Endothelial cell of umbilical vein (primary cell): ENCODE results near the gene HS3ST3B1. TPM values are rescaled to one million over a fixed set of nuclear protein-coding genes. Genes with fewer than 3 reads are reported as not detected.
A peak's percentile ranks its signal among the peaks of the same experiment; 100 is the strongest.

Source experiments
- BruUV-seq: library from RNA; stranded (reverse); fragments of 400-500 nt; replicated peaks from 2 replicates; lab custom pipeline; 2021; lab: Mats Ljungman, UMichigan
- CTCF ChIA-PET: fragments of 300-600, 350-600 bp; sonication (Branson Sonifier 250); formaldehyde crosslinking; loops from one replicate; lab custom pipeline; 2021; ENCODE audit warnings: antibody characterized with exemption, inconsistent platforms; lab: Charles Lee
- POLR2A ChIA-PET: fragments of 300-600, 350-600 bp; sonication (Branson Sonifier 250); formaldehyde crosslinking; loops from one replicate; lab custom pipeline; 2021; ENCODE audit warnings: antibody characterized with exemption, inconsistent platforms; lab: Charles Lee
- DNase-seq: peaks from one replicate; pipeline ENCODE4 v3.0.0-alpha.2; 2011; ENCODE audit warnings: low read depth, low spot score
- FAIRE-seq: peaks from 2 replicates; lab custom pipeline; 2011; peaks lifted over from hg19 to GRCh38; lab: Jason Lieb, UNC
- H2AFZ ChIP-seq: 2 replicates; pipeline ENCODE4 v1.6.0; 2012; ENCODE audit warnings: low read depth, low read length, control low read depth, inconsistent platforms
- H3K27ac ChIP-seq: 2 replicates; pipeline ENCODE4 v1.5.1; 2011; ENCODE audit warnings: low read depth, mild to moderate bottlenecking, control low read depth, low read length, moderate library complexity; ENCODE audit not compliant: insufficient read depth
- H3K27me3 ChIP-seq, 2 experiments: 2 replicates each; pipeline versions ENCODE4 v1.6.0 to v1.6.1; 2011; ENCODE audit warnings: low read length in 2 of 2, mixed read lengths in 1 of 2; ENCODE audit not compliant: control insufficient read depth in 2 of 2, insufficient read depth in 2 of 2
- H3K36me3 ChIP-seq, 2 experiments: 2 replicates in 1 of 2; 3 replicates in 1 of 2; pipeline ENCODE4 v1.5.1; 2011; ENCODE audit warnings: low read length in 2 of 2, mild to moderate bottlenecking in 1 of 2, moderate library complexity in 1 of 2; ENCODE audit not compliant: control insufficient read depth in 2 of 2, insufficient read depth in 2 of 2; ENCODE audit errors: extremely low read depth in 1 of 2
- H3K4me1 ChIP-seq: 3 replicates; pipeline ENCODE4 v1.5.1; 2011; ENCODE audit warnings: mild to moderate bottlenecking, low read length; ENCODE audit not compliant: control insufficient read depth, insufficient read depth; ENCODE audit errors: extremely low read depth
- H3K4me2 ChIP-seq: 2 replicates; pipeline ENCODE4 v1.6.1; 2011; ENCODE audit warnings: low read length, control low read depth, mixed read lengths; ENCODE audit not compliant: insufficient read depth
- H3K4me3 ChIP-seq, 3 experiments: fragments of 200-600 bp in 1 of 3; sonication (generic), shearing (Covaris generic) in 1 of 3; replicated peaks in 1 of 3; 2 replicates each; pipeline ENCODE4 v1.5.1; 2011 to 2016; ENCODE audit warnings: control low read depth in 3 of 3, low read length in 3 of 3, mild to moderate bottlenecking in 2 of 3, inconsistent platforms in 1 of 3, low read depth in 1 of 3, moderate library complexity in 1 of 3; ENCODE audit not compliant: insufficient read depth in 1 of 3
- H3K79me2 ChIP-seq: 2 replicates; pipeline ENCODE4 v1.6.0; 2012; ENCODE audit warnings: low read length, inconsistent platforms; ENCODE audit not compliant: control insufficient read depth, insufficient read depth
- H3K9ac ChIP-seq: replicated peaks from 2 replicates; pipeline ENCODE3; 2011; ENCODE audit warnings: low read length, control low read depth; ENCODE audit not compliant: insufficient read depth; ENCODE audit errors: extremely low read depth
- H3K9me1 ChIP-seq: replicated peaks from 3 replicates; pipeline ENCODE4 v1.6.0; 2011; ENCODE audit warnings: mild to moderate bottlenecking, low read length; ENCODE audit not compliant: control insufficient read depth, insufficient read depth; ENCODE audit errors: extremely low read depth
- H3K9me3 ChIP-seq: replicated peaks from 2 replicates; pipeline ENCODE4 v1.5.1; 2012; ENCODE audit warnings: low read length, inconsistent platforms; ENCODE audit not compliant: control insufficient read depth, insufficient read depth
- H4K20me1 ChIP-seq: replicated peaks from 2 replicates; pipeline ENCODE3; 2011; ENCODE audit warnings: mild to moderate bottlenecking, low read length; ENCODE audit not compliant: control insufficient read depth, insufficient read depth; ENCODE audit errors: extremely low read depth
- EZH2 ChIP-seq: IDR thresholded peaks from 2 replicates; pipeline ENCODE4 v1.6.1; 2012; ENCODE audit warnings: borderline replicate concordance, low read depth, mild to moderate bottlenecking, moderate library complexity, low read length, inconsistent platforms; ENCODE audit not compliant: severe bottlenecking
- FOS ChIP-seq: IDR thresholded peaks from 2 replicates; pipeline ENCODE4 v1.6.1; 2011; ENCODE audit warnings: mild to moderate bottlenecking, low read length, moderate library complexity, borderline replicate concordance; ENCODE audit not compliant: insufficient read depth
- GATA2 ChIP-seq: IDR thresholded peaks from 2 replicates; pipeline ENCODE4 v1.7.0; 2011; ENCODE audit warnings: low read depth, mild to moderate bottlenecking, moderate library complexity, mixed read lengths, low read length; ENCODE audit not compliant: insufficient read length, insufficient read depth
- JUN ChIP-seq: IDR thresholded peaks from 2 replicates; pipeline ENCODE4 v1.6.1; 2011; ENCODE audit warnings: borderline replicate concordance, low read depth; ENCODE audit not compliant: insufficient read length, insufficient read depth
- POLR2A ChIP-seq: IDR thresholded peaks from 2 replicates; pipeline ENCODE4 v1.6.1; 2012; ENCODE audit warnings: low read depth, mild to moderate bottlenecking, control low read depth, low read length
- POLR2AphosphoS5 ChIP-seq: IDR thresholded peaks from 2 replicates; pipeline ENCODE4 v1.6.1; 2012; ENCODE audit warnings: low read depth, mild to moderate bottlenecking, control low read depth, low read length, moderate library complexity; ENCODE audit not compliant: insufficient read depth
- dilution Hi-C: fragments of 300-500 bp; cut with MboI; formaldehyde crosslinking; loops from one replicate; pipeline ENCODE4 v1.15.0; 2019; ENCODE audit warnings: low sequenced_read_pairs; ENCODE audit not compliant: extremely low pct_ligation_motif_present
- intact Hi-C: fragments of 100-400 bp; cut with micrococcal nuclease; formaldehyde crosslinking; loops from one replicate; pipeline ENCODE4 v1.10.0; 2022
- polyA plus RNA-seq, 4 experiments: library from polyadenylated mRNA; depleted of rRNA in 3 of 4; stranded (reverse) in 3 of 4; unstranded in 1 of 4; fragments of >200 nt; gene quantifications; 2 replicates each; pipeline versions ENCODE4 v1.2.1 to v1.2.3, GENCODE V29; 2011 to 2012; ENCODE audit warnings: missing spikeins in 1 of 4
- total RNA-seq: library from RNA; stranded (reverse); gene quantifications from 2 replicates; pipeline ENCODE4 v1.2.3, GENCODE V29; 2021
- TF ChIP-seq, protein P1 (sequence below), 2 donors: IDR thresholded peaks; 1 replicate in 1 of 2; 2 replicates in 1 of 2; pipeline ENCODE4 v1.5.1; 2011; ENCODE audit warnings: low read length in 2 of 2, mild to moderate bottlenecking in 2 of 2, moderate library complexity in 2 of 2, control low read depth in 1 of 2, inconsistent platforms in 1 of 2, low read depth in 1 of 2; ENCODE audit not compliant: insufficient read depth in 1 of 2; ENCODE audit errors: extremely low read depth in 1 of 2
- TF ChIP-seq, protein P2 (sequence below): IDR thresholded peaks from 2 replicates; pipeline ENCODE4 v1.6.1; 2011; ENCODE audit not compliant: insufficient read depth, insufficient read length

The HS3ST3B1 gene
- total and polyA plus RNA-seq, 2 donors (not counting 3 experiments of a cell fraction or from before 2014, with no cell fraction given), result not detected

GRCh38 chr17:14308965-14309879 lies 8.3 kb downstream of the HS3ST3B1 start:
- Histone ChIP-seq H2AFZ (peak overlapping the region; percentile 62), H3K4me2 (peak overlapping the region; percentile 38), H3K27ac (no peak overlapping the region), H3K9me3 (no peaks in the 10 kb centered on the region), H3K4me3 (peak overlapping the region in 1 of 3 experiments; percentile 16), H3K9me1 (no peaks in the 10 kb centered on the region), H3K27me3 (peaks cover 29 to 57% of the 10 kb centered on the region in 2 experiments), H3K36me3 (no peaks in the 10 kb centered on the region), H3K9ac (no peak overlapping the region), H3K4me1 (no peaks in the 10 kb centered on the region), H3K79me2 (no peaks in the 10 kb centered on the region), H4K20me1 (no peaks in the 10 kb centered on the region)
- CTCF ChIA-PET, result no interaction called here
- FAIRE-seq, result no peak
- TF ChIP-seq POLR2A, result no peak
- TF ChIP-seq GATA2, result no peak
- peak; percentile 14 for TF ChIP-seq EZH2
- TF ChIP-seq JUN, result no peak
- POLR2A ChIA-PET, result no interaction called here
- peak; percentile 34 for DNase-seq
- dilution Hi-C loops, result no loop called here
- no TSS peak for BruUV-seq
- intact Hi-C loops, result loop anchor here (10.0 kb wide), 2 partner anchors 294 to 616 kb away; no protein-coding TSS in a partner anchor

- TF ChIP-seq POLR2A (no peak), POLR2AphosphoS5 (no peak), EZH2 (no peak), FOS (no peak), GATA2 (no peak)
- TF ChIP-seq, protein P1, sequence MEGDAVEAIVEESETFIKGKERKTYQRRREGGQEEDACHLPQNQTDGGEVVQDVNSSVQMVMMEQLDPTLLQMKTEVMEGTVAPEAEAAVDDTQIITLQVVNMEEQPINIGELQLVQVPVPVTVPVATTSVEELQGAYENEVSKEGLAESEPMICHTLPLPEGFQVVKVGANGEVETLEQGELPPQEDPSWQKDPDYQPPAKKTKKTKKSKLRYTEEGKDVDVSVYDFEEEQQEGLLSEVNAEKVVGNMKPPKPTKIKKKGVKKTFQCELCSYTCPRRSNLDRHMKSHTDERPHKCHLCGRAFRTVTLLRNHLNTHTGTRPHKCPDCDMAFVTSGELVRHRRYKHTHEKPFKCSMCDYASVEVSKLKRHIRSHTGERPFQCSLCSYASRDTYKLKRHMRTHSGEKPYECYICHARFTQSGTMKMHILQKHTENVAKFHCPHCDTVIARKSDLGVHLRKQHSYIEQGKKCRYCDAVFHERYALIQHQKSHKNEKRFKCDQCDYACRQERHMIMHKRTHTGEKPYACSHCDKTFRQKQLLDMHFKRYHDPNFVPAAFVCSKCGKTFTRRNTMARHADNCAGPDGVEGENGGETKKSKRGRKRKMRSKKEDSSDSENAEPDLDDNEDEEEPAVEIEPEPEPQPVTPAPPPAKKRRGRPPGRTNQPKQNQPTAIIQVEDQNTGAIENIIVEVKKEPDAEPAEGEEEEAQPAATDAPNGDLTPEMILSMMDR (IDR thresholded peaks at IDR 0.05; ENCODE audit: extremely low read depth in 1 of 2, insufficient read depth in 1 of 2, low read depth in 1 of 2, low read length in 2 of 2), result no peak
- TF ChIP-seq, protein P2, sequence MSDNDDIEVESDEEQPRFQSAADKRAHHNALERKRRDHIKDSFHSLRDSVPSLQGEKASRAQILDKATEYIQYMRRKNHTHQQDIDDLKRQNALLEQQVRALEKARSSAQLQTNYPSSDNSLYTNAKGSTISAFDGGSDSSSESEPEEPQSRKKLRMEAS, result no peak
- no peak for FAIRE-seq
- no peaks in the 10 kb centered on the region for H3K79me2 ChIP-seq
- no TSS peak for BruUV-seq
- ChIA-PET POLR2A (no interaction called here), CTCF (no interaction called here)
- H3K4me3 ChIP-seq, result no peak overlapping the region
- intact Hi-C loops, result no loop called here
- H3K4me1 ChIP-seq, result no peaks in the 10 kb centered on the region
- no peaks in the 10 kb centered on the region for H4K20me1 ChIP-seq
- peaks cover 20 to 49% of the 10 kb centered on the region in 2 experiments for H3K27me3 ChIP-seq
- no peak overlapping the region for H3K27ac ChIP-seq
- dilution Hi-C loops, result no loop called here
- no peaks in the 10 kb centered on the region for H3K36me3 ChIP-seq
- DNase-seq, result no peak
- H3K9me1 ChIP-seq, result no peaks in the 10 kb centered on the region
- H2AFZ ChIP-seq, result no peak overlapping the region
- no peaks in the 10 kb centered on the region for H3K9me3 ChIP-seq
- H3K4me2 ChIP-seq, result no peak overlapping the region
- H3K9ac ChIP-seq, result no peak overlapping the region
These were observed 9.2 kb downstream of the HS3ST3B1 start for GRCh38 chr17:14310101-14310500.
